Measurements from ENCODE around the gene WFDC1. TPM values are rescaled to one million over a fixed set of nuclear protein-coding genes. Genes with fewer than 3 reads are reported as not detected.

WFDC1 gene
- polyA plus RNA-seq, 4 donors: 1.6 to 5.4 (median 3.8) TPM

DNA sequence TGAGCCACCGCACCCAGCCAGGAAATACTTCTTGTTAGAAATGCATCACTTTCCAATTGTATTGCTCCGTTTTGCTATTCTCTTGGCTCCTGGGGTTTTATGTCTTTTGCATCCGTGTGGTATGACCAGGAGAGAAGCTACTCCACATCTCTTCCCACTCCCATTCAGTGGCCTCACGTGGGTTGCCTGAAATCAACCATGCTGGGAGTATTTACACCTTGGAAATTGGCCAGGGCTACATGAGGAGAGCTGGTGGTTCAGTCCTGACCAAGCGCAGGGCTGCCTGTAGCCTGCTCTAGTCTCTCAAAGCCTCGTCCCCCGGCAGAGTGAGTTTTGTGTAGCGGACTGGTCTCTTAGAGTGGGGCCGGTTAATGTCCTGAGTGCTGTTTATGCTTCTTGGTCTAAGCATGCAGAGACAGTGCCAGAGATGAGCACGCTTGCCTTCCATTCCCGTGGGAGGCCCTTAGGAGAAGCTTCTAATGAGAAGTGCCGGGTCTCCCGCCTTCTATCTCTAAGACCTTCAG is 3.8 kb downstream of the WFDC1 start:
- peaks cover 0 to 7% (median 0%) of the 10 kb centered on the region in 3 donors for H3K4me1 ChIP-seq (ENCODE audit: control insufficient read depth in 3 of 3, insufficient read depth in 2 of 3, low read depth in 1 of 3, low read length in 2 of 3)
- peaks cover 0 to 3% (median 0%) of the 10 kb centered on the region in 3 donors for H3K36me3 ChIP-seq (ENCODE audit: control insufficient read depth in 3 of 3, insufficient read depth in 2 of 3, low read depth in 1 of 3, low read length in 3 of 3)
- FAIRE-seq: no peak
- 71 to 84% (median 78%) methylated on average over 13 of the region's 13 CpGs for WGBS, 3 donors
- peak overlapping the region in 2 of 3 donors; percentile 25 to 52 for H3K27ac ChIP-seq (ENCODE audit: low read depth in 1 of 3, low read length in 2 of 3)
- H3K9me3 ChIP-seq (ENCODE audit: control insufficient read depth in 2 of 2, insufficient read depth in 1 of 2, low read depth in 1 of 2, low read length in 1 of 2): no peaks in the 10 kb centered on the region
- no peak overlapping the region for H3K4me3 ChIP-seq (ENCODE audit: low read depth in 1 of 3, low read length in 3 of 3)
- no peak for DNase-seq
- H3K27me3 ChIP-seq (ENCODE audit: control insufficient read depth in 3 of 3, insufficient read depth in 3 of 3, low read length in 3 of 3): peaks cover 0 to 26% (median 5%) of the 10 kb centered on the region in 3 donors

DNA sequence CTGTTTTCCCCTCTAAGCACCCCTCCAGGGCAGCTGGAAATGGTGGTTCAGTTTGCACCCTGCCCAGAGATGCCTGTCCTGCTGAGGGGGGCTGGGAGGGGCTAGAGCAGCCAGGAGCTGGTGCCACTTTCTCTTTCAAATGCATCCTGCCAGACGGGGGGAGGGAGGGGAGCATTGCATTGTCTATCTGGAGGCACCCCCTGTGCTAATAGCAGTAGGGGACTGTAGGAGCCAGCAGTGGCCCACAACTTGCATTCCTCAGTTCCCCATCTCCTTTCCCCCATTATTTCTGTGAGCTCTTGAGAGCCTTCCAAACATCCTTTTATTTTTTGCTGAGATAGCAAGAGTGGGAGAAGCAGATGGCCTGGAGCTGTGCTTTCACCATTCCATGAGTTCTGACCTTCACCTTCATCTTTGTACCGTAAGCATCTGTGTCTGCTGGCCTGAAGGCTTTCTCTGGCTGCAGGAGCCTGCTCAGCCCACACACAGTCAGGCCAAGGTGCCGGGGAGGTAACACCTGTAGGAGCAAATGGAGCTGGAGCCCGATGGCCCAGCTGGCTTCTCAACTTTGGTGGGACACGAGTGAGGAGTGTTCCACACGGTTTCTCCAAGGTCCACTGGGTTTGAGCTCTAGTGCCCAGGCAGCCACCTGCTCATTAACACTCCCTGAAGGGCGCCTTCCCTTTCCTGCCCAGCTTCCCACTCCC is 5.2 kb downstream of the WFDC1 start:
- DNase-seq: no peak
- Histone ChIP-seq H3K27ac (ENCODE audit: low read depth in 1 of 3, low read length in 2 of 3) (peak overlapping the region in 2 of 3 donors; percentile 22 to 42), H3K4me1 (ENCODE audit: control insufficient read depth in 3 of 3, insufficient read depth in 2 of 3, low read depth in 1 of 3, low read length in 2 of 3) (peaks cover 0 to 2% (median under 1%) of the 10 kb centered on the region in 3 donors), H3K36me3 (ENCODE audit: control insufficient read depth in 3 of 3, insufficient read depth in 2 of 3, low read depth in 1 of 3, low read length in 3 of 3) (peaks cover 0 to 3% (median 0%) of the 10 kb centered on the region in 3 donors), H3K9me3 (ENCODE audit: control insufficient read depth in 2 of 2, insufficient read depth in 1 of 2, low read depth in 1 of 2, low read length in 1 of 2) (no peaks in the 10 kb centered on the region), H3K4me3 (ENCODE audit: low read depth in 1 of 3, low read length in 3 of 3) (no peak overlapping the region), H3K27me3 (ENCODE audit: control insufficient read depth in 3 of 3, insufficient read depth in 3 of 3, low read length in 3 of 3) (peaks cover 0 to 20% (median 3%) of the 10 kb centered on the region in 3 donors)
- 62 to 69% (median 69%) methylated on average over 6 to 7 of the region's 7 CpGs for WGBS, 3 donors
- FAIRE-seq: no peak

DNA sequence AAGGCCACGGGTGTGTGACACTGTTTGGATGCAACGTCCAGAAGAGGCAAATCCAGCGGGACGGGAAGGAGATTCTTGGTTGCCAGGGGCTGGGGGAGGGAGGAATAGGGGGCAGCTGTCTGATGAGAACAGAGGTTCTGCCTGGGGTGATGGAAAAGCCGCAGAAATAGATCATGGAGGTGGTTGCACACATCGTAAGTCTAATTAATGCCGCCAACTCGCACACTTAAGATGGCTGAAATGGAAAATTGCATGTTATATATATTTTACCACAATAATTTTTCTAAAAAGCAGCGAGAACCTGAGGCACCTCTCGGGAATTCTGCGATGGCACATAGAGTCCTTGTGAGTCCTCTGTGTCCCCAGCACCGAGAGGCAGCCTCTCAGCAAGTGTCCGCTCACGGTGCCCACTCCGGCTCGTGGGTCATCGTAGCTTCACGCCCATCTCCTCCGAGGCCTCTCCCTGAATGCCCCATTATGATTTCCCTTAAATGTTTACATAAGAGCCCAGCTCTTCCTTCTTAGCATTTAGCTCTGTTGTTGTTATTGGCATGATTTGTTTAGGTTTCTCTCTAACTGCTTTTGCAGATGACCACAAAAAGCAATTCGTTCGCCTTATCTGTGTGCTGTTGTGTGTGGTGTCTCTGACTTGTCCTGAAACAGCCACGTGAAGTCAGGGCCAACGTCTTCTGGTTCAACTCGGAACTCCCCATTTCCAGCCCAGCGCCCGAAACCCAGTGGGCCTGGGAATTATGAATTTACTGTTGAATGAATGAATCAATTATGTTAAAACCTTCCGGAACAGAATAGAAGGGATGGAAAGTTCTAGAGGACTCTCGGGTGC is 7.7 kb downstream of the WFDC1 start:
- H3K4me1 ChIP-seq (ENCODE audit: control insufficient read depth in 3 of 3, insufficient read depth in 2 of 3, low read depth in 1 of 3, low read length in 2 of 3): peaks cover 0 to 2% (median 0%) of the 10 kb centered on the region in 3 donors
- H3K9me3 ChIP-seq (ENCODE audit: control insufficient read depth in 2 of 2, insufficient read depth in 1 of 2, low read depth in 1 of 2, low read length in 1 of 2): no peaks in the 10 kb centered on the region
- H3K4me3 ChIP-seq (ENCODE audit: low read depth in 1 of 3, low read length in 3 of 3): no peak overlapping the region
- no peak for DNase-seq
- H3K27ac ChIP-seq (ENCODE audit: low read depth in 1 of 3, low read length in 2 of 3): peak overlapping the region in 2 of 3 donors; percentile 50 to 62
- peaks cover 0 to 3% (median 0%) of the 10 kb centered on the region in 3 donors for H3K36me3 ChIP-seq (ENCODE audit: control insufficient read depth in 3 of 3, insufficient read depth in 2 of 3, low read depth in 1 of 3, low read length in 3 of 3)
- FAIRE-seq: no peak
- WGBS, 3 donors: 67 to 82% (median 76%) methylated on average over 28 of the region's 28 CpGs
- H3K27me3 ChIP-seq (ENCODE audit: control insufficient read depth in 3 of 3, insufficient read depth in 3 of 3, low read length in 3 of 3): peaks cover 0 to 6% (median 0%) of the 10 kb centered on the region in 3 donors

DNA sequence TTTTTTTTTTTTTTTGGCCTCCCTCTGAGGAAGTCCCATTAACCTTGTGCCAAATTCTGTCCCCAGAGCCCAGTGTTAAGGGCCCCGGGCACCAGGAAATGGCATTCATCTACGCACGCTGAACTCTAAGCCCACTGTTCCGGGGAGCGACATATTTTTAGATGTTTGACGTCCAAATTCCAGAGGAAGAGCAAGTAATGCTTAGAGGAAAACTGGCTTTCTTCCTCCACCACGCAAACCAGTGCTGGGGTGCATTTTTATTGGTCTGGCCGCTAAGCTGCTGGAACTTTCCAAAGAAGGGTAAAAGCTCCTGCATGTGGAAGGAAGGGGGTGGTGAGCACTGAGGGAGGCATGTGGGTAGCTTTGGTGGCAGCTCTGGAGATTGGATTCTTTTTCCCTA is 8.3 kb downstream of the WFDC1 start:
- Histone ChIP-seq H3K4me1 (ENCODE audit: control insufficient read depth in 3 of 3, insufficient read depth in 2 of 3, low read depth in 1 of 3, low read length in 2 of 3) (peaks cover 0 to 2% (median 0%) of the 10 kb centered on the region in 3 donors), H3K9me3 (ENCODE audit: control insufficient read depth in 2 of 2, insufficient read depth in 1 of 2, low read depth in 1 of 2, low read length in 1 of 2) (no peaks in the 10 kb centered on the region), H3K36me3 (ENCODE audit: control insufficient read depth in 3 of 3, insufficient read depth in 2 of 3, low read depth in 1 of 3, low read length in 3 of 3) (peaks cover 0 to 3% (median 0%) of the 10 kb centered on the region in 3 donors), H3K27ac (ENCODE audit: low read depth in 1 of 3, low read length in 2 of 3) (peak overlapping the region in 2 of 3 donors; percentile 50 to 62), H3K27me3 (ENCODE audit: control insufficient read depth in 3 of 3, insufficient read depth in 3 of 3, low read length in 3 of 3) (peaks cover 0 to 6% (median 0%) of the 10 kb centered on the region in 3 donors), H3K4me3 (ENCODE audit: low read depth in 1 of 3, low read length in 3 of 3) (no peak overlapping the region)
- WGBS, 3 donors: 65 to 89% (median 83%) methylated on average over 8 of the region's 8 CpGs
- FAIRE-seq (no peak), DNase-seq (no peak)

DNA sequence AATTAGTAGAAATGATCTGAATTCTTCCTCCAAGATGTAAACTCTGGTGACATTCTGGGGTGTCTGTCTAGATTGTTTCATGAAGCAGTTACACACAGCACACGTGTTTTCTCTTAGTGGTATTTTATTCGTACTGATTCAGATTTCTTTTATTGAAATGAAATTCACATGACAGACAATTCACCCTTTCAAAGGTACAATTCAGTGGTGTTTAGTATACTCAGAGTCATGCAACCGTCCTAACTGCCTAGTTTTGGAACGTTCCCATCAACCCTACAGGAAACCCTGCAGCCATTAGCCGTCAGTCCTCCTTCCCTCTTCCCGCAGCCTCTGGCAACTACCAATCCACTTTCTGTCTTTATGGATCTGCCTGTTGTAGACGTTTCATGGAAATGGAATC is 8.8 kb downstream of the WFDC1 start:
- no peak for FAIRE-seq
- 64 to 80% (median 70%) methylated on average over 7 of the region's 7 CpGs for WGBS, 3 donors

DNA sequence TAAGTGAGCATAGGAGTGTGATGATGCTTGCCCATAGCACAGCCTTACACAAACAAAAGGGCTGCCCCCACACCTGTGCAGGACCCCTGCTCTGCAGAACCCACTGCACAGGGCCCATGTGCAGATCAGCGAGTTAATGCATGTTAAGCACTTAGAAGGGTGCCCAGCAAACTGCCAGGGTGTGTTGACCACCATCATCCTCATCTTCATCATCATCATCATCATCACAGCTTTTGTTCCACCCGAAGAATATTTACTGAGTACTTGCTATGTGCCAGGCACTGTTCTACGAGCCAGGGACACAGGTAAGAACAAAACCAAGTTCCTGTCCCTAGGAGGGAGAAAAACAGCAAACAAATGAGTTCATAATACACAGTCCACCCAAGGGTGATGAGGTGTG is 11.9 kb downstream of the WFDC1 start:
- no peak overlapping the region for H3K27ac ChIP-seq (ENCODE audit: low read depth in 1 of 3, low read length in 2 of 3)
- FAIRE-seq: no peak

More for the DNA sequence above, 8.8 kb downstream of the WFDC1 start:
- peaks cover 0 to 3% (median 0%) of the 10 kb centered on the region in 3 donors for H3K36me3 ChIP-seq (ENCODE audit: control insufficient read depth in 3 of 3, insufficient read depth in 2 of 3, low read depth in 1 of 3, low read length in 3 of 3)
- H3K27ac ChIP-seq (ENCODE audit: low read depth in 1 of 3, low read length in 2 of 3): peak overlapping the region in 2 of 3 donors; percentile 62 to 70
- no peak for DNase-seq
- H3K4me1 ChIP-seq (ENCODE audit: control insufficient read depth in 3 of 3, insufficient read depth in 2 of 3, low read depth in 1 of 3, low read length in 2 of 3): peaks cover 0 to 2% (median 0%) of the 10 kb centered on the region in 3 donors
- H3K27me3 ChIP-seq (ENCODE audit: control insufficient read depth in 3 of 3, insufficient read depth in 3 of 3, low read length in 3 of 3): peaks cover 0 to 6% (median 0%) of the 10 kb centered on the region in 3 donors
- H3K9me3 ChIP-seq (ENCODE audit: control insufficient read depth in 2 of 2, insufficient read depth in 1 of 2, low read depth in 1 of 2, low read length in 1 of 2): no peaks in the 10 kb centered on the region
- H3K4me3 ChIP-seq (ENCODE audit: low read depth in 1 of 3, low read length in 3 of 3): no peak overlapping the region

DNA sequence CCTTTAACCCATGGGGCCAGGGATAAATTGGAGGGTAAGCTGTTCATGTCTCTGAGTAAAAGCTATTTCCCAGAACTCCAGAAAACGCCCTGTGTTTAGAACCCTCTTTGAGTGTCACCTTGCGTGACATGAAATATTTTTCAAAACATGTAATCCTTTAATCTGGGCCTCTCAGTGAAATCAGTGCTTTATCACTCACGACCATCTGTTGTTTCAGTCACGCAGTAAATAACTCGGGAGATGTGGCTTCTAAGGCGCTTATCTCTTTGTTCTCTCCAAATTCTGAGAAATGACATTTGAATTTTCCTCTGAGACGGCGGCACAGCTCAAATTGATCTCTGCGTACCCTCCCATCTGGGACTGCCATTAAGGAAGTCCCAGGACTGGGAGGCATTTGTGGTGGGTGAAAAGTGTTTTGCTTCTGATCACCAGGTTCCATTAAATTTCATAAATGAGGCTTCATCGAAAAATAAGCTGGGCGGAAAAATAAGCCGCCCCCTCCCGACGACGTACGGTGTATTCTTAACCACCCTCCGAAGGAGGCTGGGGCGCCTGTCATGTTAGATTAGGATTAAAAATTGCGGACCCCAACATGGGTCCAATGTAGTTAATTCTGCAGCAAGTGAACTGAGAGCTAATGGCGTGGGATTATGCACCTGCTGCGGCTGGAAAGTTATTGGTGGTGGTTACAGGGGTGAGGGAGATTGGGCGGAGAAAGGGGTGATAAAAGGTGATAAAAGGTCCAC is 12.7 kb downstream of the WFDC1 start:
- FAIRE-seq: no peak
- Histone ChIP-seq H3K27ac (ENCODE audit: low read depth in 1 of 3, low read length in 2 of 3) (no peak overlapping the region), H3K4me3 (ENCODE audit: low read depth in 1 of 3, low read length in 3 of 3) (no peak overlapping the region), H3K27me3 (ENCODE audit: control insufficient read depth in 3 of 3, insufficient read depth in 3 of 3, low read length in 3 of 3) (peaks cover 0 to 3% (median 0%) of the 10 kb centered on the region in 3 donors), H3K4me1 (ENCODE audit: control insufficient read depth in 3 of 3, insufficient read depth in 2 of 3, low read depth in 1 of 3, low read length in 2 of 3) (peaks cover 0 to 2% (median 0%) of the 10 kb centered on the region in 3 donors), H3K36me3 (ENCODE audit: control insufficient read depth in 3 of 3, insufficient read depth in 2 of 3, low read depth in 1 of 3, low read length in 3 of 3) (no peaks in the 10 kb centered on the region), H3K9me3 (ENCODE audit: control insufficient read depth in 2 of 2, insufficient read depth in 1 of 2, low read depth in 1 of 2, low read length in 1 of 2) (no peaks in the 10 kb centered on the region)
- 81 to 85% (median 83%) methylated on average over 22 of the region's 22 CpGs for WGBS, 3 donors
- no peak for DNase-seq

More for the DNA sequence above, 11.9 kb downstream of the WFDC1 start:
- H3K4me1 ChIP-seq (ENCODE audit: control insufficient read depth in 3 of 3, insufficient read depth in 2 of 3, low read depth in 1 of 3, low read length in 2 of 3): peaks cover 0 to 2% (median 0%) of the 10 kb centered on the region in 3 donors
- H3K27me3 ChIP-seq (ENCODE audit: control insufficient read depth in 3 of 3, insufficient read depth in 3 of 3, low read length in 3 of 3): peaks cover 0 to 3% (median 0%) of the 10 kb centered on the region in 3 donors
- WGBS, 3 donors: 70 to 85% (median 74%) methylated on average over 3 of the region's 3 CpGs
- no peaks in the 10 kb centered on the region for H3K9me3 ChIP-seq (ENCODE audit: control insufficient read depth in 2 of 2, insufficient read depth in 1 of 2, low read depth in 1 of 2, low read length in 1 of 2)
- H3K4me3 ChIP-seq (ENCODE audit: low read depth in 1 of 3, low read length in 3 of 3): no peak overlapping the region
- no peak for DNase-seq
- no peaks in the 10 kb centered on the region for H3K36me3 ChIP-seq (ENCODE audit: control insufficient read depth in 3 of 3, insufficient read depth in 2 of 3, low read depth in 1 of 3, low read length in 3 of 3)
